ENCODE measurements around the gene TSNAXIP1.
A peak's percentile ranks its signal among the peaks of the same experiment; 100 is the strongest.

Gene TSNAXIP1

GRCh38 chr16:67807148-67807682 is 526 bp downstream of the TSNAXIP1 start:
- H3K4me3 ChIP-seq (ENCODE audit: control insufficient read depth, low read depth, low read length): peak overlapping the region; percentile 89
- TF ChIP-seq, protein P1, sequence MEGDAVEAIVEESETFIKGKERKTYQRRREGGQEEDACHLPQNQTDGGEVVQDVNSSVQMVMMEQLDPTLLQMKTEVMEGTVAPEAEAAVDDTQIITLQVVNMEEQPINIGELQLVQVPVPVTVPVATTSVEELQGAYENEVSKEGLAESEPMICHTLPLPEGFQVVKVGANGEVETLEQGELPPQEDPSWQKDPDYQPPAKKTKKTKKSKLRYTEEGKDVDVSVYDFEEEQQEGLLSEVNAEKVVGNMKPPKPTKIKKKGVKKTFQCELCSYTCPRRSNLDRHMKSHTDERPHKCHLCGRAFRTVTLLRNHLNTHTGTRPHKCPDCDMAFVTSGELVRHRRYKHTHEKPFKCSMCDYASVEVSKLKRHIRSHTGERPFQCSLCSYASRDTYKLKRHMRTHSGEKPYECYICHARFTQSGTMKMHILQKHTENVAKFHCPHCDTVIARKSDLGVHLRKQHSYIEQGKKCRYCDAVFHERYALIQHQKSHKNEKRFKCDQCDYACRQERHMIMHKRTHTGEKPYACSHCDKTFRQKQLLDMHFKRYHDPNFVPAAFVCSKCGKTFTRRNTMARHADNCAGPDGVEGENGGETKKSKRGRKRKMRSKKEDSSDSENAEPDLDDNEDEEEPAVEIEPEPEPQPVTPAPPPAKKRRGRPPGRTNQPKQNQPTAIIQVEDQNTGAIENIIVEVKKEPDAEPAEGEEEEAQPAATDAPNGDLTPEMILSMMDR (IDR thresholded peaks at IDR 0.05; ENCODE audit: control insufficient read depth, insufficient read depth, low read depth, low read length, missing control alignments): peak; percentile 28
- no peak for DNase-seq (ENCODE audit: low read depth)

DNA sequence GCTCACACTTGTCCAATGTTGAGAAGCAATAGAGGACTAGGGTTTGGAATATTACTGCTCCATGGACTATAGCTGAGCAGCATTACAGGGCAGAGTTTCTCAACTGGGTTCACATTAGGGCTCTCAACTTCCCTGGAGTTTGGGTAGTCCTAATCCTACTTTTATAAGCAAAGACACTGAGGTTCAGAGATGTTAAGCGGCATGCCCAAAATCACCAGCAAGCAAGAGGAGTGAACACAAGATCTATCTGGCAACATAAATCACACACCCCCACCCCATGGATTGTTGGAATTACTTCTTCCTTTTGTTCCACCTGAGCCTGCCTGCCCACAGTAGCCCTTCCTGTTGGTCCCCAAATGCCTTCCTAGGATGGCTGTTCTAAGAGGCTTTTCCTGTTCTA is 5.2 kb downstream of the TSNAXIP1 start:
- DNase-seq (ENCODE audit: low read depth): no peak
- no peak overlapping the region for H3K4me3 ChIP-seq (ENCODE audit: control insufficient read depth, low read depth, low read length)

DNA sequence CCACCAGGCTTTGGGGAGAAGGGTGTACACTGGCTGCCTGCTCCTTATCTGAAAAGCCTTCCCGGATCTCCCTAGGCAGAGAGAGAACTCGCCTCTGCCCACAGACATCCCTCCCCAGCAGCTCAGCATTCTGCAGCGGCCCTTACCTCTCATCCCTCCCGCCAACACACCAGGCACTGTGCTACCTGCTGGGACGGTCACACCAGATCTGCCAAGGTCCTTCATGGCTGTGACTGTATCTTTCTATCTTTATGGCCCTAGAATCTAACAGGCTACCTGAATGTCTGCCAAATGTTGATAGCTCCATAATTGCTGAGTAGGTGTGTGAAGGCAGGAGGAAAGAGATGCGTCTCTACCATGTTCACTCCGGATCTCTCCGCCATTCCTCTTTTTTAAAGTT is 7.9 kb downstream of the TSNAXIP1 start:
- no peak for DNase-seq (ENCODE audit: low read depth)

More for the DNA sequence above, 5.2 kb downstream of the TSNAXIP1 start:
- TF ChIP-seq, protein P1 (IDR thresholded peaks at IDR 0.05; ENCODE audit: control insufficient read depth, insufficient read depth, low read depth, low read length, missing control alignments): no peak

DNA sequence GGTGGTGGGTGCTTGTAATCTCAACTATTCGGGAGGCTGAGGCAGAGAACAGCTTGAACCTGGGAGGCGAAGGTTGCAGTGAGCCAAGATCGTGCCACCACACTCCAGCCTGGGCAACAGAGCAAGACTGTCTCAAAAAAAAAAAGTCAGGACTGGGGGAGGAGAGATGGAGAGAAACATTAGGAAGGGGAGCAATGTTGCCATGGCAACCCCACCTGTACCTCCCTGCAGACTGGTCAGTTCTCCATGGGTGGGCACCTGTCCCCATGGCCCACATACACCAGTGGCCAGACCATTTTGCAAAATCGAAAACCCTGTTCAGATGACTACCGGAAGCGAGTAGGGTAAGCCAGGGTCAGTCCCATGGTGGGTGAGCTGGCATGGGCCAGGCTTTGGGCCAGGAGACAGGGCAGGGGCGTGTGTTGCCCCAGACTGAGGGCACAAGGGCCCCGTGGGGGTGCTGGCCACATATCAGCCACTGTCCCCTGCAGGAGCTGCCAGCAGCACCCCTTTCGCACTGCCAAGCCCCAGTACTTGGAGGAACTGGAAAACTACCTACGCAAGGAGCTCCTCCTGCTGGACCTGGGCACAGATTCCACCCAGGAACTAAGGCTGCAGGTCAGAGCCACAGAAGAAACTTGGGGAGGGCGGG is 14.0 kb downstream of the TSNAXIP1 start:
- TF ChIP-seq, protein P1 (IDR thresholded peaks at IDR 0.05; ENCODE audit: control insufficient read depth, insufficient read depth, low read depth, low read length, missing control alignments): no peak
- DNase-seq (ENCODE audit: low read depth): no peak
- H3K4me3 ChIP-seq (ENCODE audit: control insufficient read depth, low read depth, low read length): no peak overlapping the region

More for the DNA sequence above, 7.9 kb downstream of the TSNAXIP1 start:
- TF ChIP-seq, protein P1 (IDR thresholded peaks at IDR 0.05; ENCODE audit: control insufficient read depth, insufficient read depth, low read depth, low read length, missing control alignments): no peak
- H3K4me3 ChIP-seq (ENCODE audit: control insufficient read depth, low read depth, low read length): no peak overlapping the region

GRCh38 chr16:67822511-67822910 is 15.8 kb downstream of the TSNAXIP1 start:
- TF ChIP-seq, protein P1 (IDR thresholded peaks at IDR 0.05; ENCODE audit: control insufficient read depth, insufficient read depth, low read depth, low read length, missing control alignments): no peak
- DNase-seq (ENCODE audit: low read depth): no peak
- no peak overlapping the region for H3K4me3 ChIP-seq (ENCODE audit: control insufficient read depth, low read depth, low read length)

GRCh38 chr16:67825119-67825518 is 18.4 kb downstream of the TSNAXIP1 start:
- no peak overlapping the region for H3K4me3 ChIP-seq (ENCODE audit: control insufficient read depth, low read depth, low read length)
- TF ChIP-seq, protein P1 (IDR thresholded peaks at IDR 0.05; ENCODE audit: control insufficient read depth, insufficient read depth, low read depth, low read length, missing control alignments): no peak
- no peak for DNase-seq (ENCODE audit: low read depth)

Data from AG09309 (cell line).